Sigmoid colon (tissue), 4 donors: ENCODE measurements around the gene ANO9.

Experiments
- POLR2A ChIP-seq, 2 donors: fragments of 450-650 bp; IDR thresholded peaks; one replicate each; pipeline ENCODE4 v1.6.1; 2016; ENCODE audit warnings: antibody characterized with exemption in 2 of 2, mild to moderate bottlenecking in 2 of 2, moderate library complexity in 2 of 2
- POLR2AphosphoS5 ChIP-seq, 4 donors: sonication (generic); formaldehyde crosslinking; IDR thresholded peaks; one replicate each; pipeline ENCODE4 v1.6.1; 2017; ENCODE audit warnings: antibody characterized with exemption in 4 of 4

DNA sequence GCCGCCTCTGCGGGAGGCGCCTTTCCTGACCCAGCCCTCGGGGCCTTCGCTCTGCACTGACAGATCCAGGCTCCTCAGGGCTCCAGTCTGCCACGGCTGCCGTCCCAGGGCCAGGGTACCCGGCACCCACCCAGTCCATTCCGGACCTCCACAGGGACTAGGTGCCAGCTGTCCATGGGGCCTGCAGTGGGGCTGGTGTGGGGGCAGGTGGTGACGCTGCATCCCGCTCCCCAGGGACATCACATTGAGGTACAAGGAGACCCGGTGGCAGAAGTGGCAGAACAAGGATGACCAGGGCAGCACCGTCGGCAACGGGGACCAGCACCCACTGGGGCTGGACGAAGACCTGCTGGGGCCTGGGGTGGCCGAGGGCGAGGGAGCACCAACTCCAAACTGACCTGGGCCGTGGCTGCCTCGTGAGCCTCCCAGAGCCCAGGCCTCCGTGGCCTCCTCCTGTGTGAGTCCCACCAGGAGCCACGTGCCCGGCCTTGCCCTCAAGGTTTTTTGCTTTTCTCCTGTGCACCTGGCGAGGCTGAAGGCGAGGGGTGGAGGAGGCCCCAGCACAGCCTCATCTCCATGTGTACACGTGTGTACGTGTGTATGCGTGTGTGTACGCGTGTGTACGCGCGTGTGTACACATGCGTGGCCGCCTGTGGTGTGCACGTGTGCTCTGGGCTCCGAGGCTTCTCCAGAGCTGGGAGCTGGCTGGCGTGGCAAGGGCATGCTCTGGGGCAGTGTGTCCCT is 48.5 kb upstream of the ANO9 start:
- TF ChIP-seq POLR2A (IDR thresholded peaks at IDR 0.05) (no peak), POLR2AphosphoS5 (IDR thresholded peaks at IDR 0.05) (no peak)
